Measurements from ENCODE around the gene C20orf144. TPM values are rescaled to one million over a fixed set of nuclear protein-coding genes. Genes with fewer than 3 reads are reported as not detected.

Gene C20orf144
- total and polyA plus RNA-seq, 9 of the 15 experiments (the other 6 are each of a cell fraction or from before 2014, with no cell fraction given), result 0.04 to 0.23 (median 0.11) TPM; not detected in 2

- TF ChIP-seq KLF6 (CRISPR knock-in tag; IDR thresholded peaks at IDR 0.05; ENCODE audit: borderline replicate concordance), result no peak
- no peak for TF ChIP-seq ETV5 (CRISPR knock-in tag; IDR thresholded peaks at IDR 0.05; ENCODE audit: low read depth)
- no peak for TF ChIP-seq HIVEP1 (CRISPR knock-in tag; IDR thresholded peaks at IDR 0.05)
- TF ChIP-seq ELF4 (CRISPR knock-in tag; IDR thresholded peaks at IDR 0.05), result 0 out of 2 replicates have a peak, but pooled peaks have one; percentile 22
- no peak for TF ChIP-seq PCBP2 (IDR thresholded peaks at IDR 0.05; ENCODE audit: low read depth, low read length, poor library complexity, severe bottlenecking)
- peak; percentile 61; the same call in 1 of the 2 replicates for TF ChIP-seq GATAD2A (IDR thresholded peaks at IDR 0.05)
- no peak for TF ChIP-seq ZFX (CRISPR knock-in tag; IDR thresholded peaks at IDR 0.05)
- TF ChIP-seq RHOXF2B (CRISPR knock-in tag; conservative IDR thresholded peaks at IDR 0.05), result no peak
- 0 out of 2 replicates have a peak, but pooled peaks have one; percentile 11 for TF ChIP-seq ZBTB40 (IDR thresholded peaks at IDR 0.05)
- no peak for TF ChIP-seq ZBTB40 (CRISPR knock-in tag; IDR thresholded peaks at IDR 0.05)
- peak; percentile 12; the same call in 1 of the 2 replicates for TF ChIP-seq CREM (IDR thresholded peaks at IDR 0.05; ENCODE audit: low read depth)
- TF ChIP-seq BRD9 (IDR thresholded peaks at IDR 0.05; ENCODE audit: low read depth, partially characterized antibody), result no peak
- no peak for TF ChIP-seq RREB1 (CRISPR knock-in tag; IDR thresholded peaks at IDR 0.05)
- TF ChIP-seq FOXJ3 (CRISPR knock-in tag; IDR thresholded peaks at IDR 0.05), result no peak
Measured at GRCh38 chr20:33709905-33710541, 47.9 kb downstream of the C20orf144 start (continued).

Data from K562 (cell line).